Stimulated activated CD8-positive, alpha-beta memory T cell treated with anti-CD3 and anti-CD28 coated beads, Interleukin-7, amount 100 ng/mL, for 4 hours (primary cell): ENCODE data around the gene ECEL1.
"Not testable (repeated sequence)": the region's sequence is repeated elsewhere in the genome, so short reads cannot be mapped to it uniquely, and the experiment has no call there.

ENCODE experiments used
- DNase-seq, 2 donors: peaks; one replicate each; pipeline ENCODE4 v3.0.0-alpha.2; 2020; ENCODE audit warnings: low read depth in 2 of 2

ECEL1 gene

DNA sequence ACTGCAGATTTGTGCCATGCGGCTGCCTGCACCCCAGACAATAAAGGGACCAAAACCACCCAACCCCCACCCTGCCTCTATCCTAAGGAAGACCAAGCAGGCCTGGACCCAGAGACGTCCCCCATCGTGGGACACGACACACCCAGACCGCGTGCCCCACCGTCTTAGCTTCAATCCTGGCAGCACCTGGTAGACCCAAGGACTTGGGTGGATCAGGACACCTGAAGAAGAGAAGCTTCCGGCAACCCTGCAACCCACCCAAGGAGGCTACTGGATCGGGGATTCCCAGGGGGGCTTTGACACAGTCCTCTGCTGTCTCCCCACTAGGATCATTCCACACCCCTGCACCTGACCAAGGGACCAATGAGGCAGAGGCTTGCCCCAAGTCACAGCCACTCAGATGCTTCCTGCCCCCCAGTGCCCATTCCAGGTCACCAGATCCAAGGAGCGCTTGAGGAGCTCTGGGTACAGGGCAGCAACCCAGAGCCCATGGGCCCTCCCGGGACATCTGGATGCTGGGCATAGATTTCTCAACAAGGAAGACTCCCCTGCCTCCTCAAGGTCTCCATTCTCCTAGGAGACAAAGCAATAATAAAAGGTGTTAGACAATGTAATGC lies 28.1 kb downstream of the ECEL1 start:
- no peak for DNase-seq

DNA sequence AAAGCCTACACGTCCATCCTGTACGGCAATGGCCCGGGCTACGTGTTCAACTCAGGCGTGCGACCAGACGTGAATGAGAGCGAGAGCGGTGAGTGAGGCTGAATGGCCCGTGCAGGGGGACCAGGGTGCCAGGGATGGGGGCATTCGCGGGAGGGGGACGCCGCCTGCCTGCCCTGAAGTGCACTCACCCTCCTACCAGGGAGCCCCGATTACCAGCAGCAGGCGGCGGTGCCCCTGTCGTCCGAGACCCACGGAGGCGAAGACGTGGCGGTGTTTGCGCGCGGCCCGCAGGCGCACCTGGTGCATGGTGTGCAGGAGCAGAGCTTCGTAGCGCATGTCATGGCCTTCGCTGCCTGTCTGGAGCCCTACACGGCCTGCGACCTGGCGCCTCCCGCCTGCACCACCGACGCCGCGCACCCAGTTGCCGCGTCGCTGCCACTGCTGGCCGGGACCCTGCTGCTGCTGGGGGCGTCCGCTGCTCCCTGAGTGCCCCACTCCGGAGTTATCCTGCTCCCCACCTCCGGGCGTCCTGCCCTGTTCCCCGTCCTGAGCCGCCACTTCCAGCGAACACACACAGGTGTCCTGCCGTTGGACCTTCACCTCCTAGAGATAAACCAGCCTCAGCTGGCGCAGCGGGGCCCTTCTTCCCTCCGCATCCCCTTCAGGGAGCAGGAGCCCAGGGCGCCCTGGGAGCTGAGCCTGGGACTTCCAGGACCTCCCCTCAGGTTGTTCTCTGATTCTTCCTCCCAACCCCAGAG lies 28.8 kb downstream of the ECEL1 start:
- DNase-seq: no peak

GRCh38 chr2:232458051-232458660 lies 29.5 kb downstream of the ECEL1 start:
- DNase-seq: no peak

DNA sequence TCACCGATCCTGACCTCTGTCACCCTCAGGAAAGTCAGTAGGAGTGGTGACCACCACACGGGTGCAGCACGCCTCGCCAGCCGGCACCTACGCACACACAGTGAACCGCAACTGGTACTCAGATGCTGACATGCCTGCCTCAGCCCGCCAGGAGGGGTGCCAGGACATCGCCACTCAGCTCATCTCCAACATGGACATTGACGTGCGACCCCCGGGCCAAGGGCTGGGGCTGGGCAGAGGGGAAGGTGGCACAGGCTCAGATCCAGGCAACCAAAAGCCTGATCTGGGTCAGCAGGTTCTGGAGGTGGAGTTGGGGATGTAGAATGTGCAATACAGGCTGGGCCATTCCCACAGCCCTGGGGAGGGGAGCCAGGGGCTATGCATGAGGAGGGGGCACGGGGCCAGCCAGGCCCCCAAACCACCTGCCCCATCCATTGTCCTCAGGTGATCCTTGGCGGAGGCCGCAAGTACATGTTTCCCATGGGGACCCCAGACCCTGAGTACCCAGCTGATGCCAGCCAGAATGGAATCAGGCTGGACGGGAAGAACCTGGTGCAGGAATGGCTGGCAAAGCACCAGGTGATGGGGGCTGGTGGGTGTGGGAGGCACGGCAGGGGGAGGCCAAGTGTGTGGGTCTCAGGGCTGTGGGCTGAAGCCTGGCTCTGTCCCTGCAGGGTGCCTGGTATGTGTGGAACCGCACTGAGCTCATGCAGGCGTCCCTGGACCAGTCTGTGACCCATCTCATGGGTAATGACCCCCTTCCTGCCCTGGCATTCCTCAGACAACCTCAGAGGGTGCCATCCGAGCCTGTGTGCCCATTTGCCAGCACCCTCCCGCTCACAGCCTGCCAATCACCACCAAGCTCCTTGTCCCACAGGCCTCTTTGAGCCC lies 30.3 kb downstream of the ECEL1 start:
- no peak for DNase-seq

GRCh38 chr2:232456296-232457120 lies 31.1 kb downstream of the ECEL1 start:
- no peak for DNase-seq

DNA sequence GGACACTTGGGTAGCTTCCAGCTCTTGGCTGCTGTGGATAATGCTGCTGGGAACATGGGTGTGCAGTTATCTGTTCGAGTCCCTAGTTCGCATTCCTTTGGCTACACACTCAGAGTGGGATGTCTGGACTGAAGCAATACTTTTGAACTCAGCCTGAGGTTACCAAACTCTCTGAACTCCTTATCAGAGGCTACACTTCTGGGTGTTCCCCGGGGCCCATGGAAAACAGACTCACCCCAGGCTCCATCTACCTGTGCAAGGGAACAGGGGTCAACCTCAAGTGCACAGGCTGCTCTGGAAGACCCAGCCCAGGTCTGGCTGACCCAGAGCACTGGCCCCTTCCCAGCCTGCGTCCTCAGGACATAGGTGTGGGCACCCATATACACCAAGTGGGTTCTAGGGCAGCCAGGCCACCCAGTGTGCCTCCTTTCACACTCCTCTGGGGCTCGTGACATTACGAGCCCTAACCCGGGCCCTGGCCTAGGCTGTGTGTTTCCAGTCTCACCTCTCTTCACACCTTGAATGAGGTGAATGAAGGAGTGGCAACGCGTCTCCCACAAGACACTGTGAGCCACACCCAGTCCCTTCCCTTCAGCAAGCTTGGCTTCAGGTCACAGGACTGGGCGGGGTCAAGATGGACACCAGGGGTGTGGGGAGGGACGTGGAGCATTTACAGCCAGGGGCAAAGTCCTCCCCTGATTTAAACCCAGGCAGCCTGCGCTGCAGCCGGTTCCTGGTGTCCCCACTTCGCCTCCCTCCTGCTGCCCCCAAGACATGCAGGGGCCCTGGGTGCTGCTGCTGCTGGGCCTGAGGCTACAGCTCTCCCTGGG lies 32.0 kb downstream of the ECEL1 start, which contains the start of gene ALPI:
Gene ALPI (plus strand): TSS at position 728 of the 830 bp plus-strand sequence. CDS start 47 bp downstream, at position 775.
- no peak for DNase-seq

DNA sequence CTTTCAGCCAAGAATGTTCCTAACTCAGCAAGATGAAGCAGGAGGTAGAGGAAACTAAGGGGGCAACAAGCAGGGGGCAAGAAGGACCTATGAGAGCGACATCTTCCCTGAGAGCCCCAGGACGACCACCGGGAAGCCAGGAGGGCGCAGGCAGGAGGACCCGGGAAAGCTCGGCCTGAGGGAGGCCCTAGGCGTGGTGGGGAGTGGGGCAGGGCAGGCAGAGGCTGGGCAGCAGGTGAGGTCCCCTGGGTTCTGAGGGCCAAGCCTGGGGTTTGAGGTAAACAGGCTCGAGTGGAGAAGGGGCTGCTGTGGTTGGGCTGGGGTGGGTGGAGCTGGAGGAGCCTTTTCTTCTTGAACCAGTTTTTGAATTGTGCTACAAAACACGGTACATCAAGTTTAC lies 33.0 kb downstream of the ECEL1 start:
- DNase-seq: no peak

- DNase-seq: not testable (repeated sequence)
Observed at GRCh38 chr2:232451645-232452044, 36.0 kb downstream of the ECEL1 start.

DNA sequence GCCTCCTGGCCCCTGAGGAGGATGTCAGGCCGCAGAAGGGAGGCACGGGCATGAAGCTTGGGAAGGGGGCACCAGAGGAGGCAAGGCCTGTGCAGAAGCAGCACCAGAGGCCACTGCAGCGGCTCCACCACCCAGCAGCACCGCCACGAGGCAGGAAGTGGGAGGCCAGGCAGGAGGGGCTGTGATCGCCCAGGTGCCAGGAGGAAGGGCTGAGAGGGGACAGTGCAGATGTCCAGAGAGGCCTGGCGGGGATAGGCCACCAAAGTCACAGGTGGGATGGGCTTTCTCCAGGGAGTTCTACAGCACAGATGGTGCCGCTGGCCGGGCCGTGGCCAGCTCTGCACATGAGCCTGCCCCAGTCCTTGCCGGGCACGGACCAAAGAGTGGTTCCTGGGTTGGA lies 37.7 kb downstream of the ECEL1 start:
- no peak for DNase-seq

- no peak for DNase-seq
Observed at GRCh38 chr2:232448304-232448690, 39.3 kb downstream of the ECEL1 start.

DNA sequence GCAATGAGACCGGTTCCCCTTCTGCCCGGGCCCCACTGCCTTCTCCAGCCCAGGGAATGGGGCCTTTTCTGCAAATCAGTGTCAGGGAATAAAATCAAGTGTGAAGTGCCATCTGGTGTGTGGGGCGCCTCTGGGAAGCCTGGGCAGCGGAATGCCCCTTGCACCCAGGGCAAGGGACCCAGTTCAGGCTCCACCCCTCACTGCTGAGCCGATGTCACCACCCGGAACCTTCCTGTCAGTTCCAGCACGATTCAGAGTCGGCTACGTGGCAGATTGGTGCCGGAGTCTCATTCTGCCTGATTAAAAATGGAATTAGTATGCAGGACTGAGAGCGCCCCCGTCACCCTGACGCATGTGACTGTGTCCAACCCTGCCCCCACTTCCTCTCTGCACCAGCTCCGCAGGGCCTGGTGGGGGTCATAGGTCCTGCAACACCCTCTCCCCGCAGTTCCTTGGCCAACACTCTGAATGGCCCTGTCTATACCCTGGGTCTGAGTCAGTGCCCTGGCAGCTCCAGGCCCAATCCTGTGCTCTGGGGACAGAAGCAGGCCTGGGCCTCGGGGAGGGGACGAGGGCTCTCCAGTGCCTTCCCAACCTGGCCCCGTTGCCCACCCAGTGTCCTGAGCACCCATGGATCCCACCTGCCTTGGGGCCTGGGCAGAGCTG lies 39.9 kb downstream of the ECEL1 start:
- no peak for DNase-seq

GRCh38 chr2:232447091-232447620 lies 40.5 kb downstream of the ECEL1 start:
- no peak for DNase-seq

- DNase-seq: not testable (repeated sequence)
Observed at GRCh38 chr2:232446266-232446777, 41.3 kb downstream of the ECEL1 start.

- DNase-seq: not testable (repeated sequence)
Observed at GRCh38 chr2:232445149-232445885, 42.3 kb downstream of the ECEL1 start.

DNA sequence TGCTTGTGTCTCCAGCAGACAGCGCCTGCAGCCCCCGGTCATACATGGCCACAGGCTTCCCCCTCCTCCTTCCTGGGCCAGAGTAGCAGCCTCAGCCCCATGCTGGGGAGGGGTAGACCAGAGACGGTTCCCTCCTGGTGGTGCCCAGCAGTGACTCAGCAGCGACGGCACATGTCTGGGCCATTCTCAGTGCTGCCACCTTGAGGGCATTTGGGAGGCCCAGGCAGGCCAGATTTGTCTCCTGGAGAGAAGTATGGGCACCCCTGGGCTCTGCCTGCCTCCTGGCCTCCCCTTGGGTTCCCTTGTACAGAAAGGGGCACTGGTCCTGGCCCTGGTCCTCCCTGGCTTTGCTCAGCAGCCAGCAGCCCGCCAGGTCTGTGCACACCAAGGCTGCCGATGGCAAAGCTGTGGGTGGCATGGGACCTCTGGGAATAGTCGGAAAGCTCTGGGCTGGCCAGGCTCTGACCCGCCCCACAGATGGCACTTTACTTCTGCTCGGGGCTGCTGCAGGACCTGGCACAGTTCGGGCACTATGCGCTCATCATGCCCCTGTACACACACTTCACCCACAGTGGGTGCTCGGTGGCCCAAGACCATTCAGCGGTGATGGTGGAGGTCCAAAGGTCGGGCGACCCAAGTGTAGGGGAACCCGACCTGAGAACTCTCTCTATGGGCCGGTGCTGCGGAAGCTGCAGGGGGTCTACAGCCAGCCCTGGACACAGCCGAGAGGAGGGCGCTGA lies 43.1 kb downstream of the ECEL1 start:
- DNase-seq: peak; percentile 14 to 40

GRCh38 chr2:232443669-232444408 lies 43.8 kb downstream of the ECEL1 start:
- not testable (repeated sequence) for DNase-seq

GRCh38 chr2:232443047-232443446 lies 44.6 kb downstream of the ECEL1 start:
- DNase-seq: not testable (repeated sequence)
